Endodermal cell (in vitro differentiated cells): ENCODE results near the gene GPR37L1. TPM values are rescaled to one million over a fixed set of nuclear protein-coding genes. Genes with fewer than 3 reads are reported as not detected.

Experiments
- DNase-seq: peaks from one replicate; pipeline ENCODE4 v3.0.0-alpha.2; 2017
- H3K27ac ChIP-seq: 2 replicates; pipeline ENCODE4 v1.5.1; 2013; ENCODE audit warnings: mild to moderate bottlenecking, low read depth, low read length, moderate library complexity
- H3K27me3 ChIP-seq: 2 replicates; pipeline ENCODE4 v1.6.1; 2013; ENCODE audit warnings: mild to moderate bottlenecking, low read length, moderate library complexity; ENCODE audit not compliant: insufficient read depth, control insufficient read depth, poor library complexity, severe bottlenecking
- H3K36me3 ChIP-seq: 2 replicates; pipeline ENCODE4 v1.7.0; 2013; ENCODE audit warnings: mild to moderate bottlenecking, low read length, moderate library complexity; ENCODE audit not compliant: control insufficient read depth, insufficient read depth
- H3K4me1 ChIP-seq: one replicate; pipeline ENCODE4 v1.7.0; 2013; ENCODE audit warnings: low read length; ENCODE audit not compliant: control insufficient read depth, insufficient read depth
- H3K4me3 ChIP-seq: 2 replicates; pipeline ENCODE4 v1.5.1; 2013; ENCODE audit warnings: mild to moderate bottlenecking, low read length, moderate library complexity
- H3K9ac ChIP-seq: 2 replicates; pipeline ENCODE4 v1.6.1; 2013; ENCODE audit warnings: mild to moderate bottlenecking, low read length, moderate library complexity; ENCODE audit not compliant: poor library complexity, severe bottlenecking; ENCODE audit errors: extremely low read depth
- H3K9me3 ChIP-seq: 2 replicates; pipeline ENCODE4 v1.6.1; 2013; ENCODE audit warnings: mild to moderate bottlenecking, low read length, moderate library complexity; ENCODE audit not compliant: control insufficient read depth
- H3K27ac Mint-ChIP-seq: 2 replicates; pipeline ENCODE4 v1.8.0; 2020; ENCODE audit warnings: mixed read lengths
- H3K27me3 Mint-ChIP-seq: 2 replicates; pipeline ENCODE4 v1.8.0; 2021; ENCODE audit warnings: mild to moderate bottlenecking, mixed read lengths; ENCODE audit not compliant: insufficient read depth
- H3K36me3 Mint-ChIP-seq: 2 replicates; pipeline ENCODE4 v1.8.0; 2020; ENCODE audit warnings: low read depth, mixed read lengths
- H3K4me1 Mint-ChIP-seq: 2 replicates; pipeline ENCODE4 v1.8.0; 2020; ENCODE audit warnings: mixed read lengths
- H3K4me3 Mint-ChIP-seq: 2 replicates; pipeline ENCODE4 v1.8.0; 2020; ENCODE audit warnings: mild to moderate bottlenecking, moderate library complexity, mixed read lengths
- H3K9me3 Mint-ChIP-seq: 2 replicates; pipeline ENCODE4 v1.8.0; 2020; ENCODE audit warnings: mild to moderate bottlenecking, mixed read lengths
- WGBS, 2 experiments: methylation state at CpG; one replicate each; pipeline versions ENCODE4 v1.1.5 to v1.1.7; 2013; ENCODE audit warnings: missing lambda C conversion rate in 2 of 2, mixed read lengths in 1 of 2; ENCODE audit not compliant: insufficient coverage in 1 of 2, insufficient read length in 1 of 2; 5-methylcytosine and 5-hydroxymethylcytosine counted together
- total RNA-seq, 2 donors: library from RNA; stranded (reverse); fragmentation: NEBNext Ultra II Directional in 1 of 2; extraction: Animal tissue kit (Norgen Biotek cat#: 25700) in 1 of 2; gene quantifications; 2 replicates in 1 of 2; 3 replicates in 1 of 2; pipeline ENCODE4 v1.2.1, GENCODE V29; 2021
- TF ChIP-seq, protein P1 (sequence below): fragments of 200-600 bp; sonication (generic); conservative IDR thresholded peaks from 2 replicates; pipeline ENCODE4 v1.5.0; 2021; ENCODE audit warnings: antibody characterized with exemption, mild to moderate bottlenecking

GPR37L1 gene
- total RNA-seq, 2 donors from 2014 or later: 0.04 TPM; not detected in 1

DNA sequence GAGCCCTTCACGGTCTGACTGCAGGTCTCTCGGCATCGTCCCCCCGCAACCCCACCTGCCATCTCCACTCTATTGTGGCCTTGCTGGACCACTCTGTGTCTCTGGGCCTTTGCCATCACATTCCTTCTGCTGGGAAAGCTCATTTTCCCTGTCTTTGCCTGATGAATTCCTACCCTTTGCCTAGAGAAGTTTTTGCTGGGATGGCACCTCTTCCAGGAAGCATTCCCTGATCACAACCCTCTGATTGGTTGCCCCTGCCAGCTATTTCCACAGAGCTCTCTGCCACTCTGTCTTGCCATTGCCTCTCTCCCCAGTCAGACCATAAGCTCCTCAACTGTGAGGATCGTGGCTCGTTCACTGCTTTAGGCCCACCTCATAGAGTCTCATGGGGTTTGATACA, 28.9 kb upstream of the GPR37L1 start:
- Mint-ChIP-seq H3K4me1 (peaks cover 6% of the 10 kb centered on the region), H3K36me3 (no peaks in the 10 kb centered on the region), H3K27me3 (no peaks in the 10 kb centered on the region), H3K9me3 (no peaks in the 10 kb centered on the region), H3K4me3 (no peak overlapping the region), H3K27ac (no peak overlapping the region)
- H3K4me1 ChIP-seq: no peaks in the 10 kb centered on the region
- H3K9ac ChIP-seq: no peak overlapping the region
- H3K27ac ChIP-seq: no peak overlapping the region
- no peaks in the 10 kb centered on the region for H3K9me3 ChIP-seq
- no peaks in the 10 kb centered on the region for H3K27me3 ChIP-seq
- H3K36me3 ChIP-seq: no peaks in the 10 kb centered on the region
- DNase-seq: no peak
- H3K4me3 ChIP-seq: no peak overlapping the region
- TF ChIP-seq, protein P1, sequence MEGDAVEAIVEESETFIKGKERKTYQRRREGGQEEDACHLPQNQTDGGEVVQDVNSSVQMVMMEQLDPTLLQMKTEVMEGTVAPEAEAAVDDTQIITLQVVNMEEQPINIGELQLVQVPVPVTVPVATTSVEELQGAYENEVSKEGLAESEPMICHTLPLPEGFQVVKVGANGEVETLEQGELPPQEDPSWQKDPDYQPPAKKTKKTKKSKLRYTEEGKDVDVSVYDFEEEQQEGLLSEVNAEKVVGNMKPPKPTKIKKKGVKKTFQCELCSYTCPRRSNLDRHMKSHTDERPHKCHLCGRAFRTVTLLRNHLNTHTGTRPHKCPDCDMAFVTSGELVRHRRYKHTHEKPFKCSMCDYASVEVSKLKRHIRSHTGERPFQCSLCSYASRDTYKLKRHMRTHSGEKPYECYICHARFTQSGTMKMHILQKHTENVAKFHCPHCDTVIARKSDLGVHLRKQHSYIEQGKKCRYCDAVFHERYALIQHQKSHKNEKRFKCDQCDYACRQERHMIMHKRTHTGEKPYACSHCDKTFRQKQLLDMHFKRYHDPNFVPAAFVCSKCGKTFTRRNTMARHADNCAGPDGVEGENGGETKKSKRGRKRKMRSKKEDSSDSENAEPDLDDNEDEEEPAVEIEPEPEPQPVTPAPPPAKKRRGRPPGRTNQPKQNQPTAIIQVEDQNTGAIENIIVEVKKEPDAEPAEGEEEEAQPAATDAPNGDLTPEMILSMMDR: no peak
- 92 to 93% methylated on average over 4 to 6 of the region's 6 CpGs for WGBS, 2 experiments

DNA sequence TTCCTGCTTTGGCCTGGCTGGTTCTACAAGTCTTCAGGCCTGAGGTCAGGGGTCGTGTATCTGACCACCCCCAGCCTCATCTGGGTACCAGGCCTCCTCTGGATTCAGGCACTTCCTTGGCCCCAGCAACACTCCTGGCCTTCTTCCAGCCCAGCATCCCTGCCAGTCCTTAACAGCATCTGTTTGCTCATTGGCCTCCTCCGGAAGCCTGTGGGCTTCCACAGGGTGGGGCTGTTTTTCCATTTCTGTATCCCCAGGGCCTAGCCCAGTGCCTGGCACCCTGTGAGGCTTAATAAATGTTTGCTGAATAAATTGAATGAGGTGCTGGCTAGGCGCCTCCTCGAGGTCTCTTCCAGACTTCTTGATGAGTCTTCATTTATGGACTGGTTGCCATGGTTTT, 21.5 kb upstream of the GPR37L1 start:
- no peaks in the 10 kb centered on the region for H3K36me3 ChIP-seq
- H3K27ac ChIP-seq: no peak overlapping the region
- Mint-ChIP-seq H3K27ac (peak overlapping the region; percentile 94), H3K4me3 (no peak overlapping the region), H3K9me3 (no peaks in the 10 kb centered on the region), H3K36me3 (no peaks in the 10 kb centered on the region), H3K27me3 (no peaks in the 10 kb centered on the region), H3K4me1 (peaks cover 28% of the 10 kb centered on the region)
- H3K4me1 ChIP-seq: peaks cover 10% of the 10 kb centered on the region
- no peak overlapping the region for H3K9ac ChIP-seq
- no peaks in the 10 kb centered on the region for H3K27me3 ChIP-seq
- H3K4me3 ChIP-seq: no peak overlapping the region
- TF ChIP-seq, protein P1: peak; percentile 12
- H3K9me3 ChIP-seq: no peaks in the 10 kb centered on the region
- peak; percentile 70 for DNase-seq
- 63 to 94% methylated on average over 3 to 4 of the region's 4 CpGs for WGBS, 2 experiments

DNA sequence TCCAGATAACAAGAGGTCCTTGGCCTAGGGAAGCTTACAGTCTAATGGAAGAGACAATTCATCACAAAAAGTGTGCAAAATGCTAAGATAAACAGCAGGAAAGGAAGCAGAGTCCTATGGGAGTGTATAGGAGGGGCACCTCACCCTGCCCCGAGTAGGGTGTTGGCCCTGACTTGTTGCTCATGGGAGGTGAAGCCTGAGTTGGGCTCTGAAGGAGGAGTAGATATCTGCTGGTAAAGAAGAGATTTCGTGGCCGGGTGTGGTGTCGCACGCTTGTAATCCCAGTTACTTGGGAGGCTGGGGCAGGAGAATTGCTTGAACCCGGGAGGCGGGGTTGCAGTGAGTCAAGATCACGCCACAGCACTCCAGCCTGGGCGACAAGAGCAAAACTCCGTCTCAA, 18.6 kb upstream of the GPR37L1 start:
- Histone ChIP-seq H3K36me3 (no peaks in the 10 kb centered on the region), H3K4me3 (no peak overlapping the region), H3K9ac (no peak overlapping the region), H3K27ac (no peak overlapping the region), H3K9me3 (no peaks in the 10 kb centered on the region), H3K27me3 (no peaks in the 10 kb centered on the region), H3K4me1 (peaks cover 10% of the 10 kb centered on the region)
- 93 to 97% methylated on average over 7 to 10 of the region's 10 CpGs for WGBS, 2 experiments
- no peak for DNase-seq
- Mint-ChIP-seq H3K27me3 (no peaks in the 10 kb centered on the region), H3K27ac (peak overlapping the region; percentile 39), H3K4me3 (no peak overlapping the region), H3K4me1 (peaks cover 47% of the 10 kb centered on the region), H3K9me3 (no peaks in the 10 kb centered on the region), H3K36me3 (no peaks in the 10 kb centered on the region)
- TF ChIP-seq, protein P1: no peak
